Endothelial cell (in vitro differentiated cells): ENCODE data around the gene COL24A1. TPM values are rescaled to one million over a fixed set of nuclear protein-coding genes. Genes with fewer than 3 reads are reported as not detected.

Source experiments
- DNase-seq: peaks from one replicate; pipeline ENCODE4 v3.0.0; 2021; ENCODE audit warnings: low spot score
- H3K27ac Mint-ChIP-seq: one replicate; pipeline ENCODE4 v1.8.0; 2021; ENCODE audit warnings: mixed read lengths, inconsistent platforms; ENCODE audit not compliant: unreplicated experiment
- H3K27me3 Mint-ChIP-seq: one replicate; pipeline ENCODE4 v1.8.0; 2021; ENCODE audit warnings: mild to moderate bottlenecking, moderate library complexity, mixed read lengths, inconsistent platforms; ENCODE audit not compliant: unreplicated experiment
- H3K36me3 Mint-ChIP-seq: one replicate; pipeline ENCODE4 v1.8.0; 2021; ENCODE audit warnings: mild to moderate bottlenecking, low read depth, mixed read lengths, inconsistent platforms; ENCODE audit not compliant: unreplicated experiment
- H3K4me1 Mint-ChIP-seq: one replicate; pipeline ENCODE4 v1.8.0; 2021; ENCODE audit warnings: mild to moderate bottlenecking, mixed read lengths, inconsistent platforms; ENCODE audit not compliant: unreplicated experiment
- H3K4me3 Mint-ChIP-seq: one replicate; pipeline ENCODE4 v1.8.0; 2021; ENCODE audit warnings: mild to moderate bottlenecking, mixed read lengths, inconsistent platforms; ENCODE audit not compliant: unreplicated experiment
- H3K9me3 Mint-ChIP-seq: one replicate; pipeline ENCODE4 v1.8.0; 2021; ENCODE audit warnings: mixed read lengths, inconsistent platforms; ENCODE audit not compliant: unreplicated experiment
- total RNA-seq: library from RNA; stranded (reverse); fragmentation: NEBNext Ultra II Directional; extraction: Animal tissue kit (Norgen Biotek cat#: 25700); gene quantifications from one replicate; pipeline ENCODE4 v1.2.1, GENCODE V29; 2021; ENCODE audit not compliant: unreplicated experiment
- TF ChIP-seq, protein P1 (sequence below): fragments of 200-600 bp; sonication (generic); IDR thresholded peaks from one replicate; pipeline ENCODE4 v1.5.0; 2021; ENCODE audit warnings: antibody characterized with exemption; ENCODE audit not compliant: unreplicated experiment

Gene COL24A1
- total RNA-seq, 1 donor from 2014 or later: 0.74 TPM

- H3K27ac Mint-ChIP-seq: no peak overlapping the region
- TF ChIP-seq, protein P1, sequence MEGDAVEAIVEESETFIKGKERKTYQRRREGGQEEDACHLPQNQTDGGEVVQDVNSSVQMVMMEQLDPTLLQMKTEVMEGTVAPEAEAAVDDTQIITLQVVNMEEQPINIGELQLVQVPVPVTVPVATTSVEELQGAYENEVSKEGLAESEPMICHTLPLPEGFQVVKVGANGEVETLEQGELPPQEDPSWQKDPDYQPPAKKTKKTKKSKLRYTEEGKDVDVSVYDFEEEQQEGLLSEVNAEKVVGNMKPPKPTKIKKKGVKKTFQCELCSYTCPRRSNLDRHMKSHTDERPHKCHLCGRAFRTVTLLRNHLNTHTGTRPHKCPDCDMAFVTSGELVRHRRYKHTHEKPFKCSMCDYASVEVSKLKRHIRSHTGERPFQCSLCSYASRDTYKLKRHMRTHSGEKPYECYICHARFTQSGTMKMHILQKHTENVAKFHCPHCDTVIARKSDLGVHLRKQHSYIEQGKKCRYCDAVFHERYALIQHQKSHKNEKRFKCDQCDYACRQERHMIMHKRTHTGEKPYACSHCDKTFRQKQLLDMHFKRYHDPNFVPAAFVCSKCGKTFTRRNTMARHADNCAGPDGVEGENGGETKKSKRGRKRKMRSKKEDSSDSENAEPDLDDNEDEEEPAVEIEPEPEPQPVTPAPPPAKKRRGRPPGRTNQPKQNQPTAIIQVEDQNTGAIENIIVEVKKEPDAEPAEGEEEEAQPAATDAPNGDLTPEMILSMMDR: no peak
- no peaks in the 10 kb centered on the region for H3K4me1 Mint-ChIP-seq
- H3K27me3 Mint-ChIP-seq: no peaks in the 10 kb centered on the region
- DNase-seq: no peak
- no peaks in the 10 kb centered on the region for H3K36me3 Mint-ChIP-seq
- no peaks in the 10 kb centered on the region for H3K9me3 Mint-ChIP-seq
- no peak overlapping the region for H3K4me3 Mint-ChIP-seq
These were observed 217.7 kb downstream of the COL24A1 start for GRCh38 chr1:85938829-85939228.

DNA sequence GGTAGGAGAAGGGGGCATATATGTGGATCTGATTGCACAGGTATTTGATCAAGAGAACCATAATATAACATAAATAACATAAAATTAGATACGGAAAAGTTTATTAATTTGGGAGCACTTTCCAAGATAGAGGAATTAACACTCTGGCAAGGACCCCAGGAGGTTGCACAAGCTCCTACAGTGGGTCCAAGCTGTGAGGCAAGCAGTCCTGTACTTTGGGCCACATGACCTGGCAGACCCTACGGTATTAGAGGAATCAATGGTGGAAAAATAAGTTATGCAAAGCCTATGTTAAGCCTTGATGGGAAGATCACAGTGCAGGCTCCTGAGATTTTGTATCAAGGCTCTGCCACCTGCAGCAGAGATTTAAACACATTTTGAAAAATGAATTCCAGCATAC, 220.1 kb downstream of the COL24A1 start:
- H3K9me3 Mint-ChIP-seq: no peaks in the 10 kb centered on the region
- H3K27ac Mint-ChIP-seq: no peak overlapping the region
- H3K36me3 Mint-ChIP-seq: no peaks in the 10 kb centered on the region
- no peaks in the 10 kb centered on the region for H3K4me1 Mint-ChIP-seq
- no peak for DNase-seq
- H3K4me3 Mint-ChIP-seq: no peak overlapping the region
- no peaks in the 10 kb centered on the region for H3K27me3 Mint-ChIP-seq
- TF ChIP-seq, protein P1: no peak

DNA sequence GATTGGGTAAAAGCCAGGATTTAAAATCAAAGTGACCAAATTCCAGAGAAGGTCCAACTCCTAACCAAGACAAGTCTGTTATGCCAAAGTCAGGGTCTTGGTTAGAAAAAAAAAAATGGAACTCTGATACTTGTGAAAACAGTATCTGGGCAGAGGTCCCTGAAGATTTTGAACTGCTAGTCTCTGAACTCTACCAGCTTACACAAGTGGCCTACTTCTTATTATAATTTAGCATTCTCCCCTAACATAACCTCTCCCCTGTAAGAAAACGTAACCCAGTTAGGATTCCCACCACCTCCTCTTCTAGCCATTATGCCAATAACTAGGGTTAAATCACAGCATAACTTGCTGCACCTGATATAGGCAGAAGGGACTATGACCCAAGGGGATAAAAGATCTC, 220.5 kb downstream of the COL24A1 start:
- no peak overlapping the region for H3K4me3 Mint-ChIP-seq
- H3K36me3 Mint-ChIP-seq: no peaks in the 10 kb centered on the region
- no peak for DNase-seq
- TF ChIP-seq, protein P1: no peak
- H3K27ac Mint-ChIP-seq: no peak overlapping the region
- no peaks in the 10 kb centered on the region for H3K9me3 Mint-ChIP-seq
- H3K27me3 Mint-ChIP-seq: no peaks in the 10 kb centered on the region
- H3K4me1 Mint-ChIP-seq: no peaks in the 10 kb centered on the region

- TF ChIP-seq, protein P1: no peak
- no peak for DNase-seq
- Mint-ChIP-seq H3K27ac (no peak overlapping the region), H3K36me3 (no peaks in the 10 kb centered on the region), H3K4me1 (no peaks in the 10 kb centered on the region), H3K27me3 (no peaks in the 10 kb centered on the region), H3K9me3 (no peaks in the 10 kb centered on the region), H3K4me3 (no peak overlapping the region)
These were observed 221.3 kb downstream of the COL24A1 start for GRCh38 chr1:85935234-85935633.

DNA sequence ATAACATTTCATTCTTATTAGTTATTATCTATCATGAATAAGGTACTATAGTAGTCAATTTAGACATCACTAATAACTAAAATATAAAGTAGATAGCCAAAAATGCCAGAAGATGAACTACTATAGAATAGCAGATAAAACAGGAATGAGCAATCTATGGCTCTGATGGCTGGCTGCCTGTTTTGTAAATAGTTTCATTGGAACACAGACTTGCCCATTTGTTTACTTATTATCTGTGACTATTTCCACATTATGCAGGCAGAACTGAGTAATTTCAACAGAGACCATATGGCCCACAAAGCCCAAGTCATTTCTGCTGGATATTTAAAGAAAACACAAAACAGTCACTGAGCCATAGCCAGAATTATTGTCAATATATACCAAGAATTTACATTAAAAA, 222.1 kb downstream of the COL24A1 start:
- Mint-ChIP-seq H3K27ac (no peak overlapping the region), H3K36me3 (no peaks in the 10 kb centered on the region), H3K4me3 (no peak overlapping the region), H3K27me3 (no peaks in the 10 kb centered on the region), H3K4me1 (no peaks in the 10 kb centered on the region), H3K9me3 (no peaks in the 10 kb centered on the region)
- no peak for DNase-seq
- TF ChIP-seq, protein P1: no peak
